ENCODE results near the gene BMP2K.

DNA sequence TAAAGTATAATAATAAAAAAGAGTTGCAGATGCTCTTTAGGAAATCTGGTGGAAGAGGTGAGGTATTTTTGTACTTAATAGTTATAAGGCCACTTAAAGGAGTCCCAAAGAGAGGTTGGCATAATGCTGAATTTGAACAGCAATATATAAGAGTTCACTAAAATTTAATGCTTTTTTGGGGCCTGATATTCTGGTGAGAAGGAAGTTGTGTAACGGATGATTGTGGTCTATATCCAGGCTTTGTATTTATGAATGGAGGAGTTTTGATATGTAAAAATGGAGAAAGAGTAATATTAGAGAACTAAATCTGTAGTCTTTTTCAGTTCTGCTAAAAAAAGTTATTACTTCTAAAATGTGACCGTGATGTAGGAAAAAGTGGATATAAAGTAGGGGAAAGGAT is 20.4 kb downstream of the BMP2K start:
- TF ChIP-seq, protein P1, sequence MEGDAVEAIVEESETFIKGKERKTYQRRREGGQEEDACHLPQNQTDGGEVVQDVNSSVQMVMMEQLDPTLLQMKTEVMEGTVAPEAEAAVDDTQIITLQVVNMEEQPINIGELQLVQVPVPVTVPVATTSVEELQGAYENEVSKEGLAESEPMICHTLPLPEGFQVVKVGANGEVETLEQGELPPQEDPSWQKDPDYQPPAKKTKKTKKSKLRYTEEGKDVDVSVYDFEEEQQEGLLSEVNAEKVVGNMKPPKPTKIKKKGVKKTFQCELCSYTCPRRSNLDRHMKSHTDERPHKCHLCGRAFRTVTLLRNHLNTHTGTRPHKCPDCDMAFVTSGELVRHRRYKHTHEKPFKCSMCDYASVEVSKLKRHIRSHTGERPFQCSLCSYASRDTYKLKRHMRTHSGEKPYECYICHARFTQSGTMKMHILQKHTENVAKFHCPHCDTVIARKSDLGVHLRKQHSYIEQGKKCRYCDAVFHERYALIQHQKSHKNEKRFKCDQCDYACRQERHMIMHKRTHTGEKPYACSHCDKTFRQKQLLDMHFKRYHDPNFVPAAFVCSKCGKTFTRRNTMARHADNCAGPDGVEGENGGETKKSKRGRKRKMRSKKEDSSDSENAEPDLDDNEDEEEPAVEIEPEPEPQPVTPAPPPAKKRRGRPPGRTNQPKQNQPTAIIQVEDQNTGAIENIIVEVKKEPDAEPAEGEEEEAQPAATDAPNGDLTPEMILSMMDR (IDR thresholded peaks at IDR 0.05; ENCODE audit: low read depth, low read length, poor library complexity, severe bottlenecking) = no peak
- no peak for TF ChIP-seq EZH2phosphoT487 (IDR thresholded peaks at IDR 0.05; ENCODE audit: borderline replicate concordance, low read length)

All from DOHH2 (cell line).